K562 (cell line): ENCODE results near the gene GGNBP2. TPM values are rescaled to one million over a fixed set of nuclear protein-coding genes. Genes with fewer than 3 reads are reported as not detected.

ENCODE experiments used
- CCNT2 ChIP-seq: IDR thresholded peaks from 2 replicates; pipeline ENCODE4 v1.6.1; 2011; ENCODE audit warnings: borderline replicate concordance, low read depth, mild to moderate bottlenecking, moderate library complexity, mixed read lengths, low read length; ENCODE audit not compliant: insufficient read length; ENCODE audit errors: extremely low read depth
- CXXC5 ChIP-seq: fragments of 250-450 bp; sonication (Bioruptor Pico); IDR thresholded peaks from 2 replicates; pipeline ENCODE4 v1.8.0; 2022; ENCODE audit warnings: inconsistent platforms, mild to moderate bottlenecking, moderate library complexity
- E2F1 ChIP-seq: sonication (generic); formaldehyde crosslinking; IDR thresholded peaks from 2 replicates; pipeline ENCODE4 v1.8.1; 2023; ENCODE audit warnings: mild to moderate bottlenecking, missing genetic modification reagents, moderate library complexity
- HOXB6 ChIP-seq: fragments of 250-450 bp; sonication (Bioruptor Pico); IDR thresholded peaks from 2 replicates; pipeline ENCODE4 v1.5.1; 2022; ENCODE audit warnings: mild to moderate bottlenecking, borderline replicate concordance
- MIER1 ChIP-seq: fragments of 450-650 bp; IDR thresholded peaks from 2 replicates; pipeline ENCODE4 v1.6.1; 2016; ENCODE audit warnings: antibody characterized with exemption, mild to moderate bottlenecking, low read depth
- NR3C1 ChIP-seq: sonication (generic); formaldehyde crosslinking; IDR thresholded peaks from 2 replicates; pipeline ENCODE4 v1.8.1; 2022; ENCODE audit warnings: missing genetic modification reagents
- PBX2 ChIP-seq, 2 experiments: IDR thresholded peaks in 1 of 2; conservative IDR thresholded peaks in 1 of 2; 2 replicates each; pipeline ENCODE4 v1.6.1; 2016; ENCODE audit warnings: low read depth in 2 of 2, mild to moderate bottlenecking in 1 of 2, missing compliant biosample characterization in 1 of 2, missing genetic modification characterization in 1 of 2, moderate library complexity in 1 of 2
- PHF20 ChIP-seq: fragments of 450-650 bp; IDR thresholded peaks from 2 replicates; pipeline ENCODE4 v1.6.1; 2018; ENCODE audit not compliant: partially characterized antibody
- PKNOX1 ChIP-seq: fragments of 450-650 bp; IDR thresholded peaks from 2 replicates; pipeline ENCODE4 v1.6.1; 2016
- ZBTB40 ChIP-seq, 2 experiments: fragments of 450-650 bp in 1 of 2; sonication (generic) in 1 of 2; formaldehyde crosslinking in 1 of 2; IDR thresholded peaks; 2 replicates each; pipeline versions ENCODE4 v1.7.1 to v1.9.0; 2016 to 2022; ENCODE audit warnings: inconsistent platforms in 1 of 2, mild to moderate bottlenecking in 1 of 2, missing genetic modification reagents in 1 of 2
- polyA plus RNA-seq, 8 experiments: library from polyadenylated mRNA; depleted of rRNA in 4 of 8; stranded (reverse) in 5 of 8; unstranded in 3 of 8; fragments of >200 nt; fragmentation: Nextera tagmentation in 2 of 8; fragmentation: Illumina TruSeq in 1 of 8; extraction: Ambion mirVana in 2 of 8; extraction: Trizol in 1 of 8; gene quantifications; 2 replicates each; pipeline versions ENCODE4 v1.2.1 to v1.2.3, GENCODE V29; 2011 to 2014; ENCODE audit warnings: inconsistent platforms in 1 of 8, missing spikeins in 1 of 8
- total RNA-seq, 7 experiments: library from RNA; depleted of rRNA in 6 of 7; stranded (reverse); fragments of >200 nt in 6 of 7; fragmentation: Illumina TruSeq in 2 of 7; extraction: Trizol in 2 of 7; gene quantifications; 2 replicates each; pipeline versions ENCODE4 v1.2.1 to v1.2.3, GENCODE V29; 2011 to 2021; ENCODE audit warnings: low replicate concordance in 1 of 7

GGNBP2 gene
- total and polyA plus RNA-seq, 9 of the 15 experiments (the other 6 are each of a cell fraction or from before 2014, with no cell fraction given): 35.7 to 96.6 (median 64.1) TPM

- TF ChIP-seq ZBTB40 (IDR thresholded peaks at IDR 0.05) (no peak), ZBTB40 (CRISPR knock-in tag; IDR thresholded peaks at IDR 0.05) (no peak), MIER1 (no peak), HOXB6 (CRISPR knock-in tag) (no peak), CCNT2 (no peak), PHF20 (no peak), E2F1 (CRISPR knock-in tag) (no peak), NR3C1 (CRISPR knock-in tag) (no peak), PBX2 (CRISPR knock-in tag; IDR thresholded peaks at IDR 0.05; ENCODE audit: low read depth) (no peak), PBX2 (tag; conservative IDR thresholded peaks at IDR 0.05; ENCODE audit: low read depth) (no peak), CXXC5 (CRISPR knock-in tag) (peak; percentile 48), PKNOX1 (peak; percentile 28; the same call in 1 of the 2 replicates)
Measured at GRCh38 chr17:36611345-36612072, 66.8 kb downstream of the GGNBP2 start (continued).
